CMK (cell line): ENCODE results near the gene TDRD1.

Experiments used
- DNase-seq: peaks from one replicate; pipeline ENCODE4 v3.0.0-alpha.2; 2010; ENCODE audit warnings: low read depth

The TDRD1 gene

GRCh38 chr10:114234132-114234531, 55.0 kb downstream of the TDRD1 start:
- no peak for DNase-seq

GRCh38 chr10:114239117-114239993, 60.2 kb downstream of the TDRD1 start, which contains the start of gene VWA2:
Gene VWA2, plus strand, starts transcription at chr10:114239254. Its CDS starts 9,460 bp downstream, at chr10:114248714.
- no peak for DNase-seq

DNA sequence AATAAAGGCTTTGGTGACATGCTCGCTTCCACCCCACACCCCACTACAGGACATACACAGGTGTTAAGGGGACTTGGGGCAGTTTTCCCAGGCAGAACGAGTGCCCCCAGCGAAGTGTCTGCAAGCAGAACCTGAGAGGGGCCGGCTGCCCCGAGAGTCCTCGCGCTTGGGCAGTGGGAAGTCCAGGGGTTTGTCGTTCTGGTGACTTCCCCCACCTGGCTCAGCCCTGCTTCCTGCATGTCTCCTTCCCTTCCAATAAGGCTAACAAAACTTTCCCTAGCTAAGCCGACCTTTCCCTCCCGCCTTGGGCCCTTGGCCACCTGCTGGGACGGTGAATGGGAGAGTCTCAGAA, 60.8 kb downstream of the TDRD1 start:
- DNase-seq: no peak

DNA sequence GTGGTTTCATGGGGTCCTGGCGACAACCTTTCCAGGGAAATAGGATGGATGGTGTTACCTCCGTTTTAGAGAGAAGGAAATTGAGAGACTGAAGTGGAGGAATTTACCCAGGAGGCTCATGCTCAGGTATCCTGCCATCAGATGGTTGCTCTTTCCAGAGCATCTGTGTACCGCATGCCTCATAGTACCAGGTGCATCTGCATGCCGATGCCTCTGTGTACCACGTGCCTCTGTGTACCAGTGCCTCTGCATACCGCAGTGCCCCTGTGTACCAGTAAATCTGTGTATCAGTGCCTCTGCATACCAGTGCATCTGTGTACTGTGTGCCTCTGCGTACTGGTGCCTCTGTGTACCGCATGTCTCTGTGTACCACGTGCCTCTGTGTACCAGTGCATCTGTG, 63.1 kb downstream of the TDRD1 start:
- DNase-seq: no peak

DNA sequence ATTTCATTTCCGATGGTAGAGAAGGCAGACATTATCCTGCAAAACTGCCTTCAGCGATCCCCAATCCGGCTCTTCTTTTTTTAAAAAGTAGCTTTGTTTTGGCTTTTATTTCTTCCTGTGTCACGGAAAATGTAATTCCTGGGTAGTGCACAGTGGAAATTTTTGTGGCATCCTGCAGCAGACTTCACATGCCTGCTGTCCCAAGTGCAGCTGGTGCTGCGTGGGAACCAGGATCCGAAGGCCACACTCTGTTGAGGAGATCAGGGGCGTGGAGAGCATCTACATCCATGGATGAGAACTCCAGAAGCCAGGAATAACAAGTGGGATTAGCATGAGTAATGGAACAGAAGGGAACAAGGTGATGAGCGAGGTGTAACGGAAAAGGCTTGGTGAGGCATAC, 64.5 kb downstream of the TDRD1 start:
- no peak for DNase-seq

GRCh38 chr10:114244126-114244525, 65.0 kb downstream of the TDRD1 start:
- DNase-seq: no peak

GRCh38 chr10:114245121-114245791, 66.1 kb downstream of the TDRD1 start:
- DNase-seq: no peak

- no peak for DNase-seq
Measured at GRCh38 chr10:114246679-114247305, 67.6 kb downstream of the TDRD1 start.

DNA sequence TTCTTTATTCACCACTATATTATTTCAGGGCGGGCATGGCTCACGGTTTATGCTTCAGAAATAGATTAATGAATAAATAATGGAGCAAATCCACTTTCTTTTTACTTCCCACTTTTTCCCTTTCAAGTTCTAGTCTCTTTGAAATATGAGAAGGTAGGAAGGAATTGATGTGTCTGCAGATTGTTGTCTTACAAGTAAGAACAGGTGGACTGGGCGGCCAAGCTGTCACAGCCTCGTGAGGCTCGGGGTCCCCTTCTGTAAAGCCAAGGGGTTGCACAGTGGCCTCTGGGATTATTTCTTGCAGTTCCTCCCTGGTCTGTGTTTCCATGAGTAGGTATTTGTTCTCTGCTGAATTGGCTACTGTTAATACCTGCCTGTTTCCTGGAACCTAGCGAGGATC, 71.1 kb downstream of the TDRD1 start:
- DNase-seq: no peak

DNA sequence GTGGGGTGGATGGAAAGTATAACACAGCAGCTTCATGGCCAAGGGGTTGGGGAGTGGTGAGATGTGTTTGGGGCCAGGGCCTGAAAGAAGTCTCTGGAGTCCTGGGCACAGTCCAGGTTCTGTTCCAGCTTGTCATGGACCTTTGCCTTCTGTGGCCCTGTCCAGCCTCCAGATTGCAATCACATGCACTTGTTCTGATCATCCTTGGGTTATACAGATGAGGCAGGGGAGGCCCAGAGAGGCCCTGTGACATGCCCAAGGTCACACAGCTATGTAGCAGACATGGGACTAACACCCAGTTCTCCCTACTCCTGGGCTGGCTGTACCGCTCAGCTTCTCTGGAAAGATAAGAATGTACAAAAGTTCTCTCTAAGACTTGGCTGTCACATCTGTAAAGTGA, 71.6 kb downstream of the TDRD1 start:
- DNase-seq: no peak

DNA sequence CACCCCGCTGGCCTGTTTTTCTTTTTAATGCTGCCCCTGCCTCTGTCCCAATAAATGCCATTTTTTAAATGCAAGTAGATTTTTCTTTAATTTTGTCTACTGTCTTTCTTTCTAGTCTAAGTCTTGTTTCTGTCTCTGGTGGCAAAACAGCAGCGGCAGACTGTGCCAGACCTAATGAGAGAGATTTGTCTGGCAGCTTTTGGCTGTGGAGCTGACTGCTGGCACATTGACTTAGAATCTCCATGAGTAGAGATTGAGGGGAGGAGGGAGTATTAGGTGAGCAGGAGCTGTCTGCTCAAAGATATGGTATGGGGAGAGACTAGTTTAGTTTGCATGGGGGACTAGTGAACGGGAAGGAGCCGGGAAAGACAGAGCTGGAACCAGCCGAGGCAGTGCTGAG, 72.9 kb downstream of the TDRD1 start:
- DNase-seq: no peak

GRCh38 chr10:114252883-114253282, 73.7 kb downstream of the TDRD1 start:
- DNase-seq: no peak

GRCh38 chr10:114255227-114255626, 76.1 kb downstream of the TDRD1 start:
- no peak for DNase-seq

GRCh38 chr10:114256008-114256765, 77.0 kb downstream of the TDRD1 start:
- no peak for DNase-seq

- no peak for DNase-seq
Measured at GRCh38 chr10:114256822-114257221, 77.7 kb downstream of the TDRD1 start.

DNA sequence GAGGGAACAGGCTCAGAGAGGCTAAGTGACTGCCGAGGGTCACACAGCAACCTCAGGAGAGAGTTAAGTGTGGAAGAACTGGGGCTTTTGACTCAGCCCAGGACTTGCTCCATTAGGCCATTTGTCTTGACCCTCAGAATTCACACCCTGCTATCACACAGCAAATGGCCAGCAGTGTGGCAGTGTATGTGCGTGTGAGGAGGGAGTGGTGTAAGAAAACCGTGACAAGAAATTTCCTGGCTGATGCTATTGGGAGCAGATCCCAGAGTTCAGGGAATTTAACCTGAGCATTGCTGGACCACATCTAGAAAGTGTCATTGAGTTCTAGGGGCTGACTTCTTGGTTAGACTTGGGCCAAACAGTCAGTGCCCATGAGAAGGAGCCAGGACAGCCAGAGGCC, 78.3 kb downstream of the TDRD1 start:
- no peak for DNase-seq

- no peak for DNase-seq
Measured at GRCh38 chr10:114258274-114258840, 79.2 kb downstream of the TDRD1 start.

- no peak for DNase-seq
Measured at GRCh38 chr10:114259824-114260223, 80.7 kb downstream of the TDRD1 start.

- DNase-seq: no peak
Measured at GRCh38 chr10:114260366-114260765, 81.2 kb downstream of the TDRD1 start.

DNA sequence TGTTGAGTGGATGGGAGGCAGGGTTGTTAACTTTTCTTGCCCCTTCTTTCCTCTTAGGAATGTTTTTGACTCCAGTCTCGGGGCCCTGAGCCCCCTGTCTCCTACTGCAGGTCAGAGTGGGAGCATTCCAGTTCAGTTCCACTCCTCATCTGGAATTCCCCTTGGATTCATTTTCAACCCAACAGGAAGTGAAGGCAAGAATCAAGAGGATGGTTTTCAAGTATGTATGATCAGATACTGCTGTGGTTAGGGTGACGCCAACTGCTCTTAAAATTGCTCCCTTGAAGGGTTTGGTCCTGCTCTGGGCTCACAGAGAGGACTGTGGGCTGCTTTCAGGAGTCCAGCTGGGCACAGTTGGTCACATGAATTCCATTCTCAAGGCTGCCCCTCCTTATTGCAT, 81.9 kb downstream of the TDRD1 start:
- DNase-seq: no peak

- no peak for DNase-seq
Measured at GRCh38 chr10:114262496-114262895, 83.3 kb downstream of the TDRD1 start.
